A673 (cell line): Measurements from ENCODE around the gene GULP1.

ENCODE experiments used
- EZH2 ChIP-seq: fragments of 200-600 bp; sonication (generic); IDR thresholded peaks from 2 replicates; pipeline ENCODE4 v1.6.1; 2017; ENCODE audit warnings: borderline replicate concordance, low read depth, mild to moderate bottlenecking, mixed read lengths, antibody characterized with exemption, low read length; ENCODE audit not compliant: poor library complexity, severe bottlenecking
- TF ChIP-seq, protein P1 (sequence below): fragments of 300-800, 200-600 bp; sonication (generic); conservative IDR thresholded peaks from 2 replicates; pipeline ENCODE4 v1.5.1; 2017; ENCODE audit warnings: low read depth, mild to moderate bottlenecking, antibody characterized with exemption, low read length, moderate library complexity, mixed read lengths

DNA sequence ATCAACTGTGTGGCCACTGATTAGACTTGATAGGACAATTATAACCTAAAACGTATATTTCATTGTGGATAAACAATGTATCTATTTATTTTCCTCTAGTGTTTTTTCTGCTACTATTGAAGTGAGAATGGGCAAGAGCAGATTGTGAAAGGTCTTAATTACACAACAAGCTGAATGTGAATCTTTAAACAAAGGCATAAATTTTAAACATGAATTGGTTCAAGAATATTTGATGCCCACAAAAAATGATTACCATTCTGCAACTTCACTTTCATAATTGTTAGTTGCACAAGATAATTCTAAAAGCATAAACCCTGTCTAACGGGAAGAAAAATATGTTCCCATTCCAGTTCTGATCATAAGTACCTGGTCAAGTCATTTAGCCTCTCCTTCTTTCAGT is 285.6 kb downstream of the GULP1 start:
- no peak for TF ChIP-seq EZH2
- TF ChIP-seq, protein P1, sequence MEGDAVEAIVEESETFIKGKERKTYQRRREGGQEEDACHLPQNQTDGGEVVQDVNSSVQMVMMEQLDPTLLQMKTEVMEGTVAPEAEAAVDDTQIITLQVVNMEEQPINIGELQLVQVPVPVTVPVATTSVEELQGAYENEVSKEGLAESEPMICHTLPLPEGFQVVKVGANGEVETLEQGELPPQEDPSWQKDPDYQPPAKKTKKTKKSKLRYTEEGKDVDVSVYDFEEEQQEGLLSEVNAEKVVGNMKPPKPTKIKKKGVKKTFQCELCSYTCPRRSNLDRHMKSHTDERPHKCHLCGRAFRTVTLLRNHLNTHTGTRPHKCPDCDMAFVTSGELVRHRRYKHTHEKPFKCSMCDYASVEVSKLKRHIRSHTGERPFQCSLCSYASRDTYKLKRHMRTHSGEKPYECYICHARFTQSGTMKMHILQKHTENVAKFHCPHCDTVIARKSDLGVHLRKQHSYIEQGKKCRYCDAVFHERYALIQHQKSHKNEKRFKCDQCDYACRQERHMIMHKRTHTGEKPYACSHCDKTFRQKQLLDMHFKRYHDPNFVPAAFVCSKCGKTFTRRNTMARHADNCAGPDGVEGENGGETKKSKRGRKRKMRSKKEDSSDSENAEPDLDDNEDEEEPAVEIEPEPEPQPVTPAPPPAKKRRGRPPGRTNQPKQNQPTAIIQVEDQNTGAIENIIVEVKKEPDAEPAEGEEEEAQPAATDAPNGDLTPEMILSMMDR, result no peak
